Sigmoid colon (tissue), 4 donors: ENCODE measurements around the gene ARHGAP10.

Experiments
- CTCF ChIP-seq, 4 experiments: fragments of 450-650 bp in 3 of 4; fragments of 200-600 bp in 1 of 4; IDR thresholded peaks; one replicate each; pipeline ENCODE4 v1.5.1; 2016 to 2019; ENCODE audit warnings: antibody characterized with exemption in 4 of 4, mild to moderate bottlenecking in 3 of 4, moderate library complexity in 2 of 4
- EP300 ChIP-seq, 4 donors: sonication (generic); formaldehyde crosslinking; IDR thresholded peaks; one replicate each; pipeline ENCODE4 v1.6.1; 2017; ENCODE audit warnings: antibody characterized with exemption in 4 of 4
- POLR2A ChIP-seq, 2 donors: fragments of 450-650 bp; IDR thresholded peaks; one replicate each; pipeline ENCODE4 v1.6.1; 2016; ENCODE audit warnings: antibody characterized with exemption in 2 of 2, mild to moderate bottlenecking in 2 of 2, moderate library complexity in 2 of 2
- POLR2AphosphoS5 ChIP-seq, 4 donors: sonication (generic); formaldehyde crosslinking; IDR thresholded peaks; one replicate each; pipeline ENCODE4 v1.6.1; 2017; ENCODE audit warnings: antibody characterized with exemption in 4 of 4

GRCh38 chr4:147837435-147837834 lies 105.5 kb downstream of the ARHGAP10 start:
- TF ChIP-seq CTCF (IDR thresholded peaks at IDR 0.05) = peak in 2 of 4 experiments; percentile 21 to 24
- TF ChIP-seq EP300 (IDR thresholded peaks at IDR 0.05) = no peak
- no peak for TF ChIP-seq POLR2AphosphoS5 (IDR thresholded peaks at IDR 0.05)
- TF ChIP-seq POLR2A (IDR thresholded peaks at IDR 0.05) = no peak
